GM13976 (cell line): ENCODE data around the gene STS.

Experiments
- DNase-seq: peaks from one replicate; pipeline ENCODE4 v3.0.0; 2012; ENCODE audit warnings: low spot score
- in situ Hi-C: fragments of 300-500 bp; cut with MboI; formaldehyde crosslinking; loops from one replicate; pipeline ENCODE4 v1.12.0; 2022; ENCODE audit warnings: low sequenced_read_pairs, mixed read lengths, inconsistent platforms; ENCODE audit not compliant: unreplicated experiment
- TF ChIP-seq, protein P1 (sequence below): IDR thresholded peaks from 2 replicates; pipeline ENCODE4 v1.5.1; 2012; ENCODE audit warnings: borderline replicate concordance, mild to moderate bottlenecking; ENCODE audit not compliant: insufficient read depth; ENCODE audit errors: extremely low read depth, missing control alignments, control extremely low read depth

STS gene

GRCh38 chrX:7117587-7117986 lies 29.9 kb upstream of the STS start:
- peak; percentile 31 for DNase-seq
- in situ Hi-C loops: no loop called here
- TF ChIP-seq, protein P1, sequence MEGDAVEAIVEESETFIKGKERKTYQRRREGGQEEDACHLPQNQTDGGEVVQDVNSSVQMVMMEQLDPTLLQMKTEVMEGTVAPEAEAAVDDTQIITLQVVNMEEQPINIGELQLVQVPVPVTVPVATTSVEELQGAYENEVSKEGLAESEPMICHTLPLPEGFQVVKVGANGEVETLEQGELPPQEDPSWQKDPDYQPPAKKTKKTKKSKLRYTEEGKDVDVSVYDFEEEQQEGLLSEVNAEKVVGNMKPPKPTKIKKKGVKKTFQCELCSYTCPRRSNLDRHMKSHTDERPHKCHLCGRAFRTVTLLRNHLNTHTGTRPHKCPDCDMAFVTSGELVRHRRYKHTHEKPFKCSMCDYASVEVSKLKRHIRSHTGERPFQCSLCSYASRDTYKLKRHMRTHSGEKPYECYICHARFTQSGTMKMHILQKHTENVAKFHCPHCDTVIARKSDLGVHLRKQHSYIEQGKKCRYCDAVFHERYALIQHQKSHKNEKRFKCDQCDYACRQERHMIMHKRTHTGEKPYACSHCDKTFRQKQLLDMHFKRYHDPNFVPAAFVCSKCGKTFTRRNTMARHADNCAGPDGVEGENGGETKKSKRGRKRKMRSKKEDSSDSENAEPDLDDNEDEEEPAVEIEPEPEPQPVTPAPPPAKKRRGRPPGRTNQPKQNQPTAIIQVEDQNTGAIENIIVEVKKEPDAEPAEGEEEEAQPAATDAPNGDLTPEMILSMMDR: no peak

- DNase-seq: no peak
- TF ChIP-seq, protein P1: no peak
- in situ Hi-C loops: no loop called here
Measured at GRCh38 chrX:7119950-7120877, 27.3 kb upstream of the STS start.

DNA sequence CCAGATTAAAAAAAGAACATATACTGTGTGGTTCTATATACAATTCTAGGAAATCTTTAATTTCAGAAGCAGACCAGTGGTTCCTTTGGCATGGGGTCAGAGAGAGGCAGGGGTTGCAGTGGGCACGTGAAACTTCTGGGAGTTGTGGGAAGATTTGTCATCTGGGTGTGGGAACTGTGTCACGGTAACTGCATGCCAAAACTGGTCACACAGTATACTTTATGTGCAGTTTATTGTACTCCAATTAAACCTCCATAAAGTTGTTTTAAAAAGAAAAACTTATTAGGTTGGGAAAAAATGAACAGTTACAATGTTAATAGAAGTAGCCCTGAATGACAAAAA lies 26.7 kb upstream of the STS start:
- in situ Hi-C loops: no loop called here
- TF ChIP-seq, protein P1: no peak
- no peak for DNase-seq

DNA sequence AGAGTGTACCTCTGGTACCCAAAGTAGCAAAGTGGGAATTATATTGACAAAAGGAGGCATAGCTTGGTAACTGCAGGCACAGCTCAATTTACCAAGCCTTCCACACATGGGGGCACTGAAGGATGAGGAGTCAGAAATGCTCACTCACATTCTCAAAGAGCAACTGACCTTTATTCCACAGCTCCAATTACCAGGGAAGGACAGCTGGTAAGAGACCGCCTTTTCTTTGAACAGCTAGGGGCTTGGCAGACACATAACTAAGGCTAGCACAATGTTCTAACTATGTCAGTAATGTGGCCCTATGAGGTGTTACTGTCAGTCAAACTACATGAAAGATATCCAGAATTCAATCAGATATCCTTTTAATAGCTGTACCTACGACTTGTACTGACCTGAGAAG lies 20.5 kb upstream of the STS start:
- in situ Hi-C loops: no loop called here
- TF ChIP-seq, protein P1: no peak
- DNase-seq: no peak

GRCh38 chrX:7131621-7132020 lies 15.9 kb upstream of the STS start:
- TF ChIP-seq, protein P1: no peak
- in situ Hi-C loops: no loop called here
- no peak for DNase-seq

DNA sequence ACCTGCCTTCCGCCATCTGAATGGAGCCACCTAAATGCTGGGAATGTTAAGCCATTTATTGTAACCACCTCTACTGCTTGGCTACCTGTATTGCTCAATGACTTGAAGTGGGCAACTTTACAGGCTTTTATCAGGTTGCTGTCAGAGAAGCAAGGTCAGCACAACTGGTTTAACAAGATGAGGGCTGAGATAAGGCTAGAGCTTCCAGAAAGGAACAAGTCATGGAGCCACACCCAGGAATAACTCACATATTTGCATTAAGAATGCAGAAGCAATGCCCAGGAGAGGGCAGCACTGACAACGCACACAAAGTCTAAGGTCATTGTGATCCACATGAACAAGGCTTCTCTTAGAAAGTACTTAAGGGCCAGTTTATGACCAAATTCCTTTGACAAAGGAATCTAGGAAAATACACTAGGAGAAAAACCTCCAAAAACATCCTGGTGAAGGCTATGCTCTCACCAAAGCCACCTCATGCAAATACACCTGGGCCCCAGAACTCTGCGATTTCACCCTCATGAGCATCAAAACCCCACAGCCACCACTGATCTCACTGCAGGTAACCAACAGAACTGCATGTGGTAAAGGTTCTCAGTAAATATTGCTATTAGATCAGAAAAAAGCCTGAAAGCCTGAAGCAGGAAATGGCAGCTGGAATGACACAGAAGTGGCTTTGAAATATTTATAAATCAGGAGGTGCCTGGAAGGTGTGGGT lies 15.0 kb upstream of the STS start:
- no peak for DNase-seq
- in situ Hi-C loops: no loop called here
- TF ChIP-seq, protein P1: peak; percentile 62
